ENCODE results near the gene MYOM3.

GRCh38 chr1:24094554-24094953 lies 17.4 kb downstream of the MYOM3 start:
- TF ChIP-seq CTCF (IDR thresholded peaks at IDR 0.05) (no peak), POLR2A (IDR thresholded peaks at IDR 0.05) (no peak)
